ENCODE measurements around the gene TMC8. TPM values are rescaled to one million over a fixed set of nuclear protein-coding genes. Genes with fewer than 3 reads are reported as not detected.

TMC8 gene
- total and polyA plus RNA-seq, 2 donors (not counting 1 experiment from before 2014, with no cell fraction given), result 0.02 TPM; not detected in 1

- no peak for TF ChIP-seq CTCF (conservative IDR thresholded peaks at IDR 0.05 in 1 of 2, IDR thresholded peaks at IDR 0.05 in 1 of 2; ENCODE audit: low read depth in 1 of 2, low read length in 2 of 2)
- no peak for TF ChIP-seq EZH2 (IDR thresholded peaks at IDR 0.05; ENCODE audit: low read length, missing control alignments)
- H3K27me3 ChIP-seq (ENCODE audit: control insufficient read depth, insufficient read depth, low read length), result no peaks in the 10 kb centered on the region
- DNase-seq (ENCODE audit: low read depth in 2 of 2), result no peak
- H3K36me3 ChIP-seq (ENCODE audit: control insufficient read depth, insufficient read depth, low read length), result peaks cover 3% of the 10 kb centered on the region
- peak overlapping the region; percentile 15 for H3K4me2 ChIP-seq (ENCODE audit: extremely low read depth, insufficient read depth, low read length)
- H3K4me1 ChIP-seq (ENCODE audit: control insufficient read depth, extremely low read depth, insufficient read depth, low read length), result peaks cover 8% of the 10 kb centered on the region
- no peak overlapping the region for H2AFZ ChIP-seq (ENCODE audit: low read length)
- no peak overlapping the region for H3K27ac ChIP-seq (ENCODE audit: insufficient read depth, low read length)
- no peak overlapping the region for H3K9ac ChIP-seq (ENCODE audit: insufficient read depth, low read length)
- no peaks in the 10 kb centered on the region for H4K20me1 ChIP-seq (ENCODE audit: control insufficient read depth, extremely low read depth, insufficient read depth, low read length)
- H3K4me3 ChIP-seq (replicated peaks in 1 of 4; ENCODE audit: control extremely low read depth in 1 of 4, insufficient read depth in 1 of 4, low read depth in 3 of 4, low read length in 4 of 4), result no peak overlapping the region
- H3K9me3 ChIP-seq (ENCODE audit: control insufficient read depth, insufficient read depth, low read depth, low read length), result no peaks in the 10 kb centered on the region
- no peaks in the 10 kb centered on the region for H3K79me2 ChIP-seq (ENCODE audit: control insufficient read depth, insufficient read depth, low read length)
Observed at GRCh38 chr17:78172249-78173051, 41.9 kb downstream of the TMC8 start.

- H3K4me3 ChIP-seq (replicated peaks in 1 of 4; ENCODE audit: control extremely low read depth in 1 of 4, insufficient read depth in 1 of 4, low read depth in 3 of 4, low read length in 4 of 4), result no peak overlapping the region
- no peaks in the 10 kb centered on the region for H3K79me2 ChIP-seq (ENCODE audit: control insufficient read depth, insufficient read depth, low read length)
- peak overlapping the region; percentile 15 for H3K4me2 ChIP-seq (ENCODE audit: extremely low read depth, insufficient read depth, low read length)
- DNase-seq (ENCODE audit: low read depth in 2 of 2), result no peak
- no peaks in the 10 kb centered on the region for H3K27me3 ChIP-seq (ENCODE audit: control insufficient read depth, insufficient read depth, low read length)
- no peaks in the 10 kb centered on the region for H4K20me1 ChIP-seq (ENCODE audit: control insufficient read depth, extremely low read depth, insufficient read depth, low read length)
- H3K36me3 ChIP-seq (ENCODE audit: control insufficient read depth, insufficient read depth, low read length), result peaks cover 3% of the 10 kb centered on the region
- H3K27ac ChIP-seq (ENCODE audit: insufficient read depth, low read length), result no peak overlapping the region
- H3K9me3 ChIP-seq (ENCODE audit: control insufficient read depth, insufficient read depth, low read depth, low read length), result no peaks in the 10 kb centered on the region
- H3K9ac ChIP-seq (ENCODE audit: insufficient read depth, low read length), result no peak overlapping the region
- TF ChIP-seq CTCF (conservative IDR thresholded peaks at IDR 0.05 in 1 of 2, IDR thresholded peaks at IDR 0.05 in 1 of 2; ENCODE audit: low read depth in 1 of 2, low read length in 2 of 2) (no peak), EZH2 (IDR thresholded peaks at IDR 0.05; ENCODE audit: low read length, missing control alignments) (no peak)
- H3K4me1 ChIP-seq (ENCODE audit: control insufficient read depth, extremely low read depth, insufficient read depth, low read length), result peaks cover 8% of the 10 kb centered on the region
- H2AFZ ChIP-seq (ENCODE audit: low read length), result no peak overlapping the region
Observed at GRCh38 chr17:78173097-78173715, 42.6 kb downstream of the TMC8 start.

GRCh38 chr17:78174346-78174869 lies 43.8 kb downstream of the TMC8 start:
- H3K4me1 ChIP-seq (ENCODE audit: control insufficient read depth, extremely low read depth, insufficient read depth, low read length), result peaks cover 8% of the 10 kb centered on the region
- no peaks in the 10 kb centered on the region for H3K79me2 ChIP-seq (ENCODE audit: control insufficient read depth, insufficient read depth, low read length)
- H3K36me3 ChIP-seq (ENCODE audit: control insufficient read depth, insufficient read depth, low read length), result peaks cover 3% of the 10 kb centered on the region
- TF ChIP-seq CTCF (conservative IDR thresholded peaks at IDR 0.05 in 1 of 2, IDR thresholded peaks at IDR 0.05 in 1 of 2; ENCODE audit: low read depth in 1 of 2, low read length in 2 of 2), result no peak
- TF ChIP-seq EZH2 (IDR thresholded peaks at IDR 0.05; ENCODE audit: low read length, missing control alignments), result no peak
- H3K4me3 ChIP-seq (replicated peaks in 1 of 4; ENCODE audit: control extremely low read depth in 1 of 4, insufficient read depth in 1 of 4, low read depth in 3 of 4, low read length in 4 of 4), result no peak overlapping the region
- H4K20me1 ChIP-seq (ENCODE audit: control insufficient read depth, extremely low read depth, insufficient read depth, low read length), result no peaks in the 10 kb centered on the region
- H3K9me3 ChIP-seq (ENCODE audit: control insufficient read depth, insufficient read depth, low read depth, low read length), result no peaks in the 10 kb centered on the region
- no peaks in the 10 kb centered on the region for H3K27me3 ChIP-seq (ENCODE audit: control insufficient read depth, insufficient read depth, low read length)
- DNase-seq (ENCODE audit: low read depth in 2 of 2), result no peak
- no peak overlapping the region for H2AFZ ChIP-seq (ENCODE audit: low read length)
- no peak overlapping the region for H3K9ac ChIP-seq (ENCODE audit: insufficient read depth, low read length)
- H3K27ac ChIP-seq (ENCODE audit: insufficient read depth, low read length), result no peak overlapping the region
- no peak overlapping the region for H3K4me2 ChIP-seq (ENCODE audit: extremely low read depth, insufficient read depth, low read length)

Data from fibroblast of lung (primary cell).